Trophoblast cell (in vitro differentiated cells and primary cell): ENCODE results near the gene PRSS48.

ENCODE experiments used
- DNase-seq, 2 donors: peaks; one replicate each; pipeline ENCODE4 v3.0.0-alpha.2; 2016
- H2AFZ ChIP-seq: 2 replicates; pipeline ENCODE4 v1.6.1; 2013; ENCODE audit warnings: low read length, moderate library complexity, mild to moderate bottlenecking; ENCODE audit not compliant: insufficient read depth, poor library complexity
- H2AK5ac ChIP-seq: 2 replicates; pipeline ENCODE4 v1.6.1; 2013; ENCODE audit warnings: mild to moderate bottlenecking, low read length
- H2BK120ac ChIP-seq: 2 replicates; pipeline ENCODE4 v1.6.1; 2013; ENCODE audit warnings: low read length, mild to moderate bottlenecking, moderate library complexity; ENCODE audit not compliant: insufficient read depth, poor library complexity
- H2BK12ac ChIP-seq: 2 replicates; pipeline ENCODE4 v1.6.1; 2013; ENCODE audit warnings: mild to moderate bottlenecking, low read length, moderate library complexity
- H2BK5ac ChIP-seq: 2 replicates; pipeline ENCODE4 v1.6.1; 2013; ENCODE audit warnings: low read length, low read depth, moderate library complexity, mild to moderate bottlenecking; ENCODE audit not compliant: poor library complexity
- H3K14ac ChIP-seq: 2 replicates; pipeline ENCODE4 v1.6.1; 2013; ENCODE audit warnings: mild to moderate bottlenecking, low read length
- H3K18ac ChIP-seq: 2 replicates; pipeline ENCODE4 v1.6.1; 2013; ENCODE audit warnings: mild to moderate bottlenecking, low read length
- H3K23ac ChIP-seq: 2 replicates; pipeline ENCODE4 v1.6.1; 2013; ENCODE audit warnings: low read length
- H3K27ac ChIP-seq: 2 replicates; pipeline ENCODE4 v1.5.1; 2013; ENCODE audit warnings: low read depth, mild to moderate bottlenecking, inconsistent platforms, low read length, moderate library complexity
- H3K27me3 ChIP-seq: 2 replicates; pipeline ENCODE4 v1.6.1; 2013; ENCODE audit warnings: inconsistent platforms, mild to moderate bottlenecking, low read length, moderate library complexity; ENCODE audit not compliant: insufficient read depth
- H3K36me3 ChIP-seq, 2 experiments: 1 replicate in 1 of 2; 2 replicates in 1 of 2; pipeline ENCODE4 v1.6.1; 2013; ENCODE audit warnings: low read length in 2 of 2, mild to moderate bottlenecking in 2 of 2, moderate library complexity in 1 of 2; ENCODE audit not compliant: insufficient read depth in 2 of 2, control insufficient read depth in 1 of 2
- H3K4ac ChIP-seq: 2 replicates; pipeline ENCODE4 v1.6.1; 2013; ENCODE audit warnings: low read depth, mild to moderate bottlenecking, low read length, moderate library complexity
- H3K4me1 ChIP-seq, 2 experiments: 1 replicate in 1 of 2; 2 replicates in 1 of 2; pipeline ENCODE4 v1.6.1; 2013; ENCODE audit warnings: low read length in 2 of 2, mild to moderate bottlenecking in 2 of 2, moderate library complexity in 1 of 2; ENCODE audit not compliant: insufficient read depth in 2 of 2, control insufficient read depth in 1 of 2
- H3K4me2 ChIP-seq: 2 replicates; pipeline ENCODE4 v1.6.1; 2013; ENCODE audit warnings: inconsistent platforms, mild to moderate bottlenecking, low read length, moderate library complexity
- H3K4me3 ChIP-seq: 2 replicates; pipeline ENCODE4 v1.5.1; 2013; ENCODE audit warnings: mild to moderate bottlenecking, low read depth, low read length, inconsistent platforms
- H3K79me1 ChIP-seq: one replicate; pipeline ENCODE4 v1.6.1; 2013; ENCODE audit warnings: low read length
- H3K79me2 ChIP-seq: 2 replicates; pipeline ENCODE4 v1.6.1; 2013; ENCODE audit warnings: low read length, mild to moderate bottlenecking; ENCODE audit not compliant: control insufficient read depth, insufficient read depth, poor library complexity
- H3K9ac ChIP-seq: 2 replicates; pipeline ENCODE4 v1.6.1; 2013; ENCODE audit warnings: mild to moderate bottlenecking, low read length
- H3K9me3 ChIP-seq: 2 replicates; pipeline ENCODE4 v1.6.1; 2013; ENCODE audit warnings: low read depth, mild to moderate bottlenecking, control low read depth, inconsistent platforms, low read length; ENCODE audit not compliant: insufficient read depth
- H4K12ac ChIP-seq: 2 replicates; pipeline ENCODE4 v1.6.1; 2013; ENCODE audit warnings: low read depth, mild to moderate bottlenecking, low read length, moderate library complexity
- H4K8ac ChIP-seq: 2 replicates; pipeline ENCODE4 v1.6.1; 2013; ENCODE audit warnings: low read depth, mild to moderate bottlenecking, low read length, moderate library complexity
- H4K91ac ChIP-seq: one replicate; pipeline ENCODE4 v1.6.1; 2013; ENCODE audit warnings: low read depth, mild to moderate bottlenecking, low read length, moderate library complexity
- WGBS: extraction: QIAGEN DNeasy Blood & Tissue Kit; methylation state at CpG from one replicate; pipeline ENCODE4 v1.1.7; 2013; ENCODE audit warnings: missing lambda C conversion rate; ENCODE audit not compliant: insufficient read length, insufficient coverage; ENCODE audit errors: extremely low coverage; 5-methylcytosine and 5-hydroxymethylcytosine counted together

The PRSS48 gene

GRCh38 chr4:151329217-151330007 lies 52.5 kb downstream of the PRSS48 start:
- Histone ChIP-seq H2AFZ (no peak overlapping the region), H4K91ac (no peak overlapping the region), H2AK5ac (no peak overlapping the region), H2BK12ac (no peak overlapping the region), H3K14ac (no peak overlapping the region), H4K12ac (no peak overlapping the region), H3K4ac (no peak overlapping the region), H3K9me3 (no peaks in the 10 kb centered on the region), H3K4me3 (no peak overlapping the region), H4K8ac (no peak overlapping the region), H3K9ac (no peak overlapping the region), H3K79me2 (peaks cover 5% of the 10 kb centered on the region), H3K23ac (no peak overlapping the region), H3K79me1 (peaks cover 9% of the 10 kb centered on the region), H3K4me1 (peaks cover 3 to 4% of the 10 kb centered on the region in 2 experiments), H3K36me3 (no peaks in the 10 kb centered on the region), H3K18ac (no peak overlapping the region), H3K4me2 (no peak overlapping the region), H2BK5ac (no peak overlapping the region), H3K27ac (no peak overlapping the region), H3K27me3 (no peaks in the 10 kb centered on the region), H2BK120ac (no peak overlapping the region)
- no peak for DNase-seq
- WGBS: no CpG with 5 or more reads among the region's 4 CpGs

DNA sequence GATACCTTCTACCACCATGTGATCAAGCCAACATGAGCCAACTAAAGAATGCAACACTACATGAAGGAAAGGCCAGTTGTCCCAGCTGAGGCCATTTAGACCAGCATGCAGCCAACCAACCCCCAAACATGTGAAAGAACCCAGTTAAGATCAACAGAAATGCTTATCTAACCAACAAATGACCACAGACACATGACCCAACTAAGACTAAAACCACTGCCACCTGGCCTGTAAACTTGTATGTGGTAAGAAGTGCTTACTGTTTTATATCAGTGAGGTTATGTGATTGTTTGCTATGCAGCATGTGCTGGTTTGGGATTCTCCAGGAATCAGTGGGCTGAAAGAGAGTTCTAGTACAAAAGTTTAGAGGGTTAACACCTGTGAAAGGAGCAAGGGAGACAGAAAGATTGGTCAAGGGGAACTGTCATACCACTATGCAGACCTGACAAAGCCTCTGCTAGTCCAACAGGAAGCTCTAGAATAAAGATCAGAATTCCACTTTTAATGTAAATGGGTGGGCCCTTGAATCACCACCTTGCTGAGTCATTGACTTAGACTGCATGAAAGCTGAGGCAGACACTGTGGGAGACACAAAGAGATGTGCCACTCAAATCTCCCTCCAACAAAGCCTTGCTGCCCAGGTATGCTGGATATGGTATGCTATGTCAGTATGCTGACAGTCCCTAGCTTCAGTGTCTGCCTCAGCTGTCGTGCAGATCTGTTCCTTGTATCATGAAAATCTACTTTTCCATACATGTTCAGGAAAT lies 54.5 kb downstream of the PRSS48 start:
- no peaks in the 10 kb centered on the region for H3K36me3 ChIP-seq
- DNase-seq: no peak
- no peaks in the 10 kb centered on the region for H3K79me1 ChIP-seq
- H4K12ac ChIP-seq: no peak overlapping the region
- no peak overlapping the region for H2AFZ ChIP-seq
- H3K79me2 ChIP-seq: no peaks in the 10 kb centered on the region
- H3K9me3 ChIP-seq: no peaks in the 10 kb centered on the region
- WGBS: no CpG with 5 or more reads among the region's 1 CpG
- H3K27ac ChIP-seq: no peak overlapping the region
- H2BK120ac ChIP-seq: no peak overlapping the region
- no peak overlapping the region for H3K18ac ChIP-seq
- H3K23ac ChIP-seq: no peak overlapping the region
- H3K4me3 ChIP-seq: no peak overlapping the region
- no peak overlapping the region for H3K4ac ChIP-seq
- H3K9ac ChIP-seq: no peak overlapping the region
- H4K8ac ChIP-seq: no peak overlapping the region
- H3K14ac ChIP-seq: no peak overlapping the region
- no peaks in the 10 kb centered on the region for H3K27me3 ChIP-seq
- H2BK5ac ChIP-seq: no peak overlapping the region
- H3K4me1 ChIP-seq: peaks cover 3 to 4% of the 10 kb centered on the region in 2 experiments
- H3K4me2 ChIP-seq: no peak overlapping the region
- no peak overlapping the region for H2AK5ac ChIP-seq
- H4K91ac ChIP-seq: no peak overlapping the region
- H2BK12ac ChIP-seq: no peak overlapping the region

GRCh38 chr4:151339467-151339866 lies 62.5 kb downstream of the PRSS48 start:
- Histone ChIP-seq H3K18ac (no peak overlapping the region), H4K91ac (no peak overlapping the region), H3K4ac (no peak overlapping the region), H3K4me1 (no peaks in the 10 kb centered on the region), H2BK5ac (no peak overlapping the region), H3K27ac (no peak overlapping the region), H3K27me3 (no peaks in the 10 kb centered on the region), H2BK12ac (no peak overlapping the region), H3K36me3 (no peaks in the 10 kb centered on the region), H3K23ac (no peak overlapping the region), H2BK120ac (no peak overlapping the region), H3K79me2 (no peaks in the 10 kb centered on the region), H3K79me1 (no peaks in the 10 kb centered on the region), H3K4me2 (no peak overlapping the region), H3K4me3 (no peak overlapping the region), H3K9me3 (no peaks in the 10 kb centered on the region), H4K8ac (no peak overlapping the region), H4K12ac (no peak overlapping the region), H3K14ac (no peak overlapping the region), H3K9ac (no peak overlapping the region), H2AFZ (no peak overlapping the region), H2AK5ac (no peak overlapping the region)
- no peak for DNase-seq
- no CpG with 5 or more reads among the region's 2 CpGs for WGBS

DNA sequence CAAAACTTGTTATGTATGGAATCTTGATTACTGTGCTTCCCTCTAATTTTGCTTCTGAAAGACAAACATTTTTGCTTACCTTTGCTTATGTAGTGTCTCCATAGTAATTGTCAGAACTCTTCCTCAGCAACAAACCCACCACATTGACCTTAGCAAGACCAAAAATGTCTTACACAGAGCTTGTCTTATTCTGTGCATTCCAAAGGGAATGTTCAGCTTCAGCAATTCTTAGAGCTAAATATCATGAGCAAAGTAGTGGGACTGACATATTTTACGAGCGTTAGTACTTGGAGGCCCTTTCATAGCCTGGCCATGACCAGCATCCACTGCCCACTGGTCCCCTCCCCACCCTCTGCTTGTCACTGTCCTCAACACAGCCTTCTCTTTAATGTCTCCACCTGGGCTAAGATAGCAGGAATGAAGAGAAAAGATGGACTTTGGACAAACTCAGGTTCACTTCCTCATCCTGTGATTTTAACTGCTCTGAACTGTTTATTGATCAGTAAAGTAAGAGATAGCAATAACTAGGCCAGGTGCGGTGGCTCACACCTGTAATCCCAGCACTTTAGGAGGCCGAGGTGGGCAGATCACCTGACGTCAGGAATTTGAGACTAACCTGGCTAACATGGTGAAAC lies 63.9 kb downstream of the PRSS48 start:
- H2BK5ac ChIP-seq: no peak overlapping the region
- H3K9me3 ChIP-seq: no peaks in the 10 kb centered on the region
- no peak overlapping the region for H3K18ac ChIP-seq
- no peak overlapping the region for H3K23ac ChIP-seq
- H3K27ac ChIP-seq: no peak overlapping the region
- H3K4me1 ChIP-seq: no peaks in the 10 kb centered on the region
- H3K27me3 ChIP-seq: no peaks in the 10 kb centered on the region
- H3K9ac ChIP-seq: no peak overlapping the region
- H3K4ac ChIP-seq: no peak overlapping the region
- no peak overlapping the region for H2AK5ac ChIP-seq
- no peak overlapping the region for H2BK120ac ChIP-seq
- H4K8ac ChIP-seq: no peak overlapping the region
- H3K79me2 ChIP-seq: no peaks in the 10 kb centered on the region
- H3K79me1 ChIP-seq: no peaks in the 10 kb centered on the region
- DNase-seq: no peak
- no peak overlapping the region for H3K4me2 ChIP-seq
- H4K91ac ChIP-seq: no peak overlapping the region
- H3K36me3 ChIP-seq: no peaks in the 10 kb centered on the region
- no peak overlapping the region for H2BK12ac ChIP-seq
- no CpG with 5 or more reads among the region's 5 CpGs for WGBS
- H3K14ac ChIP-seq: no peak overlapping the region
- H4K12ac ChIP-seq: no peak overlapping the region
- H2AFZ ChIP-seq: no peak overlapping the region
- no peak overlapping the region for H3K4me3 ChIP-seq
